Muscle of back (tissue), 13 donors: ENCODE results near the gene ZNF337. TPM values are rescaled to one million over a fixed set of nuclear protein-coding genes. Genes with fewer than 3 reads are reported as not detected.
A peak's percentile ranks its signal among the peaks of the same experiment; 100 is the strongest.
"Not testable (repeated sequence)": the region's sequence is repeated elsewhere in the genome, so short reads cannot be mapped to it uniquely, and the experiment has no call there.

Experiments
- DNase-seq, 3 donors: peaks; one replicate each; pipeline versions ENCODE4 v3.0.0 to v3.0.0-alpha.2; 2013
- long read RNA-seq, 9 donors: transcript quantifications; one replicate each; lab custom pipeline, GENCODE V29; 2026
- polyA plus RNA-seq, 10 donors: library from polyadenylated mRNA; unstranded; fragments of 120-200 nt; gene quantifications; one replicate each; pipeline ENCODE4 v1.2.1, GENCODE V29; 2013; ENCODE audit not compliant: insufficient read length in 10 of 10

The ZNF337 gene
- polyA plus RNA-seq: 10 to 100 TPM; 13.0 to 29.3 (median 18.9) TPM
- long read RNA-seq, donor 1, partial matches to known transcripts: 0 of 3 reads
- long read RNA-seq, donor 1, other reads (novel, unspliced or antisense): 0 of 3 reads
- long read RNA-seq, donor 2, partial matches to known transcripts: 0 of 5 reads
- long read RNA-seq, donor 2, other reads (novel, unspliced or antisense): 0 of 5 reads
- long read RNA-seq, donor 3: 0 reads
- long read RNA-seq, donor 4, partial matches to known transcripts: 0 of 2 reads
- long read RNA-seq, donor 4, other reads (novel, unspliced or antisense): 0 of 2 reads
- long read RNA-seq, donor 5, partial matches to known transcripts: 0 of 4 reads
- long read RNA-seq, donor 5, other reads (novel, unspliced or antisense): 0 of 4 reads
- long read RNA-seq, donor 6, partial matches to known transcripts: 0 of 2 reads
- long read RNA-seq, donor 6, other reads (novel, unspliced or antisense): 0 of 2 reads
- long read RNA-seq, donor 7, partial matches to known transcripts: 0 of 2 reads
- long read RNA-seq, donor 7, other reads (novel, unspliced or antisense): 0 of 2 reads
- long read RNA-seq, donor 8, partial matches to known transcripts: 0 of 1 reads
- long read RNA-seq, donor 8, other reads (novel, unspliced or antisense): 0 of 1 reads
- long read RNA-seq, donor 9: 0 reads

- DNase-seq: peak; percentile 91 to 99 (median 95)
Observed at GRCh38 chr20:25696371-25697131, at the start of gene ZNF337. TSS of gene ZNF337 (minus strand) at chr20:25696853. CDS start at chr20:25686417, 10,436 bp downstream.

GRCh38 chr20:25745738-25746137 lies 49.1 kb upstream of the ZNF337 start:
- DNase-seq: no peak

GRCh38 chr20:25745100-25745499 lies 48.4 kb upstream of the ZNF337 start:
- no peak for DNase-seq

GRCh38 chr20:25744261-25744660 lies 47.6 kb upstream of the ZNF337 start:
- no peak for DNase-seq

- no peak for DNase-seq
Observed at GRCh38 chr20:25741088-25741487, 44.4 kb upstream of the ZNF337 start.

GRCh38 chr20:25739615-25740320 lies 43.1 kb upstream of the ZNF337 start:
- no peak for DNase-seq

DNA sequence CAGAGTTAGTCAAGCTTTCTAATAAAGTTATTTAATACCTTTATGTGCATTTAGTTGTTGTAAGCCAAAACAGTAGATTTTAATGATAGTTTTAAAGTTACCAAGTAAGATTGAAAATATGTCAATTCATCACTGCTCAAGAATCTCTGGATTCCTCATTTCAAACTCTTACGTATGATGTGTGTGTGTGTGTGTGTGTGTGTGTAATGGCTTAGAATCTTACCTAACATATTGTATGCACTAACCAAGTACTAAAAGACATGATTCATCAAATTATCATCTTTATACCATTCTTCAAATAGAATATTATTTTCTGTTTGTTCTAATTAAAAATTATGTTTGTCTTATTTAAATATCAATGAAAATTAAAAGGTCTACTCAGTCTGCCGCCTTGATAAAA lies 41.5 kb upstream of the ZNF337 start:
- DNase-seq: peak in 1 of 3 donors; percentile 10

GRCh38 chr20:25733903-25734302 lies 37.2 kb upstream of the ZNF337 start:
- DNase-seq: no peak

GRCh38 chr20:25730862-25731261 lies 34.2 kb upstream of the ZNF337 start:
- no peak for DNase-seq

DNA sequence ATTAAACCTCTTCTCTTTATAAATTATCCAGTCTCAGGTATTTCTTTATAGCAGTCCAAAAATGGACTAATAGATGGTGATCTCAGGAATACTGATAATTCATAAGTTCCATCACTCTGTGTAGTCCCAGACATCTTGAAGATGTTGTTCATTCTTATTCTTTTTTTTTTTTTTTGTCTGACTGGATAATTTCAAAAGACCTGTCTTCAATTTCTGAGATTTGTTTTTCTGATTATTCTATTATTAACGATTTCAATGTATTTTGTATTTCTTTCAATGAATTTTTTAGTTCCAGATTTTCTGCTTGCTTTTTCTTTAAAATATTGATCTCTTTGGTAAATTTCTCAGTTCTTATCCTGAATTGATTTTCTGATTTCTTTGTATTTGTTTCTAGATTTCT lies 29.7 kb upstream of the ZNF337 start:
- DNase-seq: no peak

DNA sequence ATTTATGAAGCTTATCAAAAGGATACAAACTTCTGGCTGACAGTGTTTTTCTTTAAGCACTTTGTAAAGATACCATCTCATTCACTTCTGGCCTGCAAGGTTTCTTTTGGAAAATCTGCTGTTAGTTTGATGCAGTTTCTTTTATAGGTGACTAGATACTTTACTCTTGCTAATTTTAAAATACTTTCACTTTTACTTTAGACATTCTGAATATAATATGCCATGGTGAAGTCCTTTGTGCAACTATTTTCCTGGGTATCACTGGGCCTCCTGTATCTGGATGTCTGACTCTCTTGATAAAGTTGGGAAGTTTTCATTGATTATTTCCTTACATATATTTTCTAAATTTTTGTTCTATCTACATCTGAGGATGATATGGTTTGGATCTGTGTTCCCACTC lies 29.0 kb upstream of the ZNF337 start:
- DNase-seq: no peak

DNA sequence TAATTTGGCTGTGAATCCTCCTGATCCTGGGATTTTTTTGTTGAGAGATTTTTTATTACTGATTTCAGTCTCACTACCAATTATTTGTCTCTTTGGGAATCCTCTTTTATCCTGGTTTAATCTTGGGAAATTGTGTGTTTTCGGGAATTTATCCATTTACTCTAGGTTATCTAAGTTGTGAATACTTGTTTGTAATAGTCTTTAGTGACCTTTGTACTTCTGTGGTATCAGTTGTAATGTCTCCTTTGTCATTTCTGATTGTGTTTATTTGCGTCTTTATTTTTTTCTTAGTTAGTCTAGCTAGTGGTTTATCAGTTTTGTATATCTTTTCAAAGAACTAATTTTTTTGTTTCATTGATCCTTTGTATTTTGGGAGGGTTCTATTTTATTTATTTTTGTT lies 27.3 kb upstream of the ZNF337 start:
- no peak for DNase-seq

DNA sequence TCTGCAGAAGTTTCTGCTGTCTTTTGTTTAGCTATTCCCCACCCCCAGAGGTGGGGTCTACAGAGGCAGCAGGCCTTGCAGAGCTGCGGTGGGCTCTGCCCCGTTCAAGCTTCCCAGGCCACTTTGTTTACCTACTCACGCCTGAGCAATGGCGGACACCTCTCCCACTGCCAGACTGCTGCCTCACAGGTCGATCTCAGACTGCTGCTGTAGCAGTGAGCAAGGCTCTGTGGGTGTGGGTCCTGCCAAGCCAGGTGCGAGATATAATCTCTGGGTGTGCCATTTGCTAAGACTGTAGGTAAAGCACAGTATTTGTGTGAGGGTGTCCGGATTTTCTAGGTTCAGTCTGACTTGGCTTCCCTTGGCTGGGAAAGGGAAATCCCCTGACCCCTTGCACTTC lies 23.6 kb upstream of the ZNF337 start:
- DNase-seq: no peak

DNA sequence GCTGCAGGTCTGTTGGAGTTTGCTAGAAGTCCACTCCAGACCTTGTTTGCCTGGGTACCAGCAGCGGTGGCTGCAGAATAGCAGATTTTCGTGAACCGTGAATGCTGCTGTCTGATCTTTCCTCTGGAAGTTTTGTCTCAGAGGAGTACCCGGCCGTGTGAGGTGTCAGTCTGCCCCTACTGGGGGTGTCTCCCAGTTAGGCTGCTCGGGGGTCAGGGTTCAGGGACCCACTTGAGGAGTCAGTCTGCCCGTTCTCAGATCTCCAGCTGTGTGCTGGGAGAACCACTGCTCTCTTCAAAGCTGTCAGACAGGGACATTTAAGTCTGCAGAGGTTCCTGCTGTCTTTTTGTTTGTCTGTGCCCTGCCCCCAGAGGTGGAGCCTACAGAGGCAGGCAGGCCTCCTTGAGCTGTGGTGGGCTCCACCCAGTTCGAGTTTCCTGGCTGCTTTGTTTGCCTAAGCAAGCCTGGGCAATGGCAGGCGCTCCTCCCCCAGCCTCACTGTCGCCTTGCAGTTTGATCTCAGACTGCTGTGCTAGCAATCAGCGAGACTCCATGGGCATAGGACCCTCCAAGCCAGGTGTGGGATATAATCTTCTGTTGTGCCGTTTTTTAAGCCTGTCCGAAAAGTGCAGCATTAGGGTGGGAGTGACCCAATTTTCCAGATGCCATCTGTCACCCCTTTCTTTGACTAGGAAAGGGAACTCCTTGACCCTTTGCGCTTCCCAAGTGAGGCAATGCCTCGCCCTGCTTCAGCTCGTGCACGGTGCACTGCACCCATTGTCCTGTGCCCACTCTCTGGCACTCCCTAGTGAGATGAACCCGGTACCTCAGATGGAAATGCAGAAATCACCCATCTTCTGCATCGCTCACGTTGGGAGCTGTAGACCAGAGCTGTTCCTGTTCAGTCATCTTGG lies 22.5 kb upstream of the ZNF337 start:
- not testable (repeated sequence) for DNase-seq

DNA sequence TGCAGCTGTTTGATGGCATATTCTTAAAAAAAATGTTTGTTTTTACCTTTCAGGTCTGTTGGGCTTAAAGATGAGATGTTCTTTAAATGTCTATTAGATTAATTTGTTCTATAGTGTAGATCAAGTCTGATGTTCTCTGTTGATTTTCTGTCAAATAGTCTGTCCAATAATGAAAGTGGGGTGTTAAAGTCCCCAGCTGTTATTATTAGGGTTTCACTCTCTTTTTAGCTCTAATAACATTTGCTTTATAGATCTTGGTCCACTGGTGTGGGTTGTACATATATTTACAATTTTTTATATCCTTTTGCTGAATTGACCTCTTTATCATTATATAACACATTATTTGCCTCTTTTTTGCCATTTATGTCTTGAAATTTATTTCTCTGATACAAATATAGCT lies 11.0 kb upstream of the ZNF337 start:
- no peak for DNase-seq

- DNase-seq: no peak
Observed at GRCh38 chr20:25706793-25707192, 10.1 kb upstream of the ZNF337 start.

DNA sequence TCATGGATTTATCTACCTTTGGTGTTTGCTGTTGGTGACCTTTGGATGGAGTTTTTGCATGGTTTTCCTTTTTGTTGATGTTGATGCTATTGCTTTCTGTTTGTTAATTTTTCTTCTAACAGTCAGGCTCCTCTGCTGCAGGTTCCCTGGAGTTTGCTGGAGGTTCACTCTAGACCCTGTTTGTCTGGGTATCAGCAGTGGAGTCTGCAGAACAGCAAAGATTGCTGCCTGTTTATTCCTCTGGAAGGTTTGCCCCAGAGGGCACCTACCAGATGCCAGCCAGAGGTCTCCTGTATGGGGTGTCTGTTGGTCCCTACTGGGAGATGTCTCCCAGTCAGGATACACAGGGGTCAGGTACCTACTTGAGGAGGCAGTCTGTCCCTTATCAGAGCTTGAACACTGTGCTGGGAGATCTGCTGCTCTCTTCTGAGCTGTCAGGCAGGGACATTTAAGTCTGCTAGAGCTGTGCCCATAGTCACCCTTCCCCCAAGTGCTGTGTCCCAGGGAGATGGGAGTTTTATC lies 9.2 kb upstream of the ZNF337 start:
- DNase-seq: no peak

DNA sequence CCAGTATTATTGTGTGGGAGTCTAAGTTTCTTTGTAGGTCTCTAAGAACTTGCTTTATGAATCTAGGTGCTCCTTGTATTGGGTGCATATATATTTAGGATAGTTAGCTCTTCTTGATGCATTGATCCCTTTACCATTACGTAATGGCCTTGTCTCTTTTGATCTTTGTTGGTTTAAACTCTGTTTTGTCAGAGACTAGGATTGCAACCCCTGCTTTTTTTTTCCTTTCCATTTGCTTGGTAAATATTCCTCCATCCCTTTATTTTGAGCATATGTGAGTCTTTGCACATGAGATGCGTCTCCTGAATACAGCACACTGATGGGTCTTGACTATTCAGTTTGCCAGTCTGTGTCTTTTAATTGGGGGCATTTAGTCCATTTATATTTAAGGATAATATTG lies 7.7 kb upstream of the ZNF337 start:
- DNase-seq: not testable (repeated sequence)

DNA sequence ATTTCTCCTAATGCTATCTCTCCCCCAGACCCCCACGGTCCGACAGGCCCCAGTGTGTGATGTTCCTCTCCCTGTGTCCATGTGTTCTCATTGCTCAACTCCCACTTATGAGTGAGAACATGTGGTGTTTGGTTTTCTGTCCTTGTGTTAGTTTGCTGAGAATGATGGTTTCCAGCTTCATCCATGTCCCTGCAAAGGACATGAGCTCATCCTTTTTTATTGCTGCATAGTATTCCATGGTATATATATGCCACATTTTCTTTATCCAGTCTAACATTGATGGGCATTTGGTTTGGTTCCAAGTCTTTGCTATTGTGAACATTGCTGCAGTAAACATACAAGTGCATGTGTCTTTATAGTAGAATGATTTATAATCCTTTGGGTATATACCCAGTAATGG lies 4.2 kb upstream of the ZNF337 start:
- DNase-seq: not testable (repeated sequence)

DNA sequence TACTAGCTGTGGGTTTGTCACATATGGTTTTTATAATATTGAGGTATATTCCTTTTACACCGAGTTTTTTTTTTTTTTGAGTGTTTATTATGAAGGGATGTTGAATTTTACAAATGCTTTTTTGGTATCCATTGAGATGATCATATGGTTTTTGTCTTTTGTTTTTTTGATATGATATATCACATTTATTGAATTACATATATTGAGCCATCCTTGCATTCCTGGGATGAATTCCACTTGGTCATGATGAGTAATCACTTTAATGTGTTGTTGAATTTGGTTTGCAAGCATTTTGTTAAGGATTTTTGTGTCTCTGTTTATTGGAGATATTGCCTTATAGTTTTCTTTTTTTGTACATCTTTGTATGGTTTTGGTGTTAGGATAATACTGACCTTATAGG lies 3.3 kb upstream of the ZNF337 start:
- DNase-seq: no peak

- no peak for DNase-seq
Observed at GRCh38 chr20:25697132-25697446, 436 bp upstream of the ZNF337 start.
